HG03457 (cell line): Measurements from ENCODE around the gene DCLRE1B.

ENCODE experiments used
- ATAC-seq: cut with Tn5 transposase; IDR thresholded peaks from one replicate; pipeline ENCODE4 v1.9.1; 2021; ENCODE audit warnings: moderate number of reproducible peaks; ENCODE audit not compliant: unreplicated experiment

Gene DCLRE1B

GRCh38 chr1:113904674-113905434, at the start of gene DCLRE1B, which contains the start of gene AP4B1:
Gene DCLRE1B, plus strand, starts transcription at chr1:113905326. Its CDS starts 261 bp downstream, at chr1:113905587.
Gene AP4B1, minus strand, starts transcription at chr1:113904799. Its CDS starts 82 bp downstream, at chr1:113904717.
- peak; percentile 83 for ATAC-seq

GRCh38 chr1:113855630-113856400, 49.3 kb upstream of the DCLRE1B start:
- ATAC-seq = no peak

GRCh38 chr1:113856401-113856790, 48.7 kb upstream of the DCLRE1B start:
- no peak for ATAC-seq

GRCh38 chr1:113857776-113858175, 47.4 kb upstream of the DCLRE1B start:
- no peak for ATAC-seq

- no peak for ATAC-seq
These were observed 46.7 kb upstream of the DCLRE1B start for GRCh38 chr1:113858418-113858817.

- no peak for ATAC-seq
These were observed 46.1 kb upstream of the DCLRE1B start for GRCh38 chr1:113858982-113859381.

GRCh38 chr1:113859478-113860175, 45.5 kb upstream of the DCLRE1B start:
- ATAC-seq = peak; percentile 80

- no peak for ATAC-seq
These were observed 44.2 kb upstream of the DCLRE1B start for GRCh38 chr1:113860891-113861290.

- no peak for ATAC-seq
These were observed 43.5 kb upstream of the DCLRE1B start for GRCh38 chr1:113861641-113862040.

GRCh38 chr1:113868387-113869083, 36.6 kb upstream of the DCLRE1B start:
- ATAC-seq = no peak

- ATAC-seq = no peak
These were observed 34.3 kb upstream of the DCLRE1B start for GRCh38 chr1:113870778-113871177.

- ATAC-seq = peak; percentile 84
These were observed 33.5 kb upstream of the DCLRE1B start, which contains the start of gene PTPN22 for GRCh38 chr1:113871597-113872113. Gene PTPN22, minus strand, starts transcription at chr1:113871712.

GRCh38 chr1:113872219-113872935, 32.7 kb upstream of the DCLRE1B start:
- no peak for ATAC-seq

- ATAC-seq = no peak
These were observed 30.9 kb upstream of the DCLRE1B start for GRCh38 chr1:113874012-113874879.

- peak; percentile 38 for ATAC-seq
These were observed 29.4 kb upstream of the DCLRE1B start for GRCh38 chr1:113875714-113876113.

- ATAC-seq = no peak
These were observed 28.9 kb upstream of the DCLRE1B start for GRCh38 chr1:113876176-113876575.

- no peak for ATAC-seq
These were observed 25.4 kb upstream of the DCLRE1B start for GRCh38 chr1:113879739-113880038.

GRCh38 chr1:113881661-113882060, 23.5 kb upstream of the DCLRE1B start:
- ATAC-seq = no peak
